ENCODE results near the gene TSHZ2. TPM values are rescaled to one million over a fixed set of nuclear protein-coding genes. Genes with fewer than 3 reads are reported as not detected.

TSHZ2 gene
- total RNA-seq, 1 experiment from 2014 or later = 0.07 TPM

- ChIA-PET RAD21 (ENCODE audit: low non-redundant PET in 1 of 2, low total read pairs in 2 of 2, uncharacterized antibody in 2 of 2, unreplicated experiment in 2 of 2) (no interaction called here), CTCF (no interaction called here), POLR2A (no interaction called here)
- Histone ChIP-seq H3K27me3 (ENCODE audit: insufficient read depth, low read length) (no peaks in the 10 kb centered on the region), H4K20me1 (ENCODE audit: insufficient read depth) (no peaks in the 10 kb centered on the region), H3K4me1 (ENCODE audit: control insufficient read depth in 1 of 2, insufficient read depth in 2 of 2, low read length in 2 of 2) (no peaks in the 10 kb centered on the region), H3K27ac (ENCODE audit: low read depth, low read length) (no peak overlapping the region), H3K9me2 (ENCODE audit: insufficient read depth) (no peaks in the 10 kb centered on the region), H3K4me2 (ENCODE audit: low read length) (no peak overlapping the region), H3K9ac (ENCODE audit: low read length) (no peak overlapping the region), H3K79me2 (ENCODE audit: insufficient read depth, low read length) (no peaks in the 10 kb centered on the region), H2AFZ (ENCODE audit: low read depth, low read length, poor library complexity, severe bottlenecking) (no peak overlapping the region), H3K9me3 (ENCODE audit: control insufficient read depth in 1 of 2, insufficient read depth in 1 of 2, low read depth in 1 of 2, low read length in 2 of 2) (no peaks in the 10 kb centered on the region), H3K4me3 (replicated peaks in 1 of 2; ENCODE audit: low read depth in 1 of 2, low read length in 2 of 2) (no peak overlapping the region), H3K36me3 (ENCODE audit: control insufficient read depth in 1 of 2, insufficient read depth in 2 of 2, low read length in 2 of 2) (no peaks in the 10 kb centered on the region)
- intact Hi-C loops (cut with micrococcal nuclease) = no loop called here
- DNase-seq (ENCODE audit: low read depth, low spot score) (no peak), ATAC-seq (no peak)
- TF ChIP-seq MAX (IDR thresholded peaks at IDR 0.05) (no peak), YY1 (IDR thresholded peaks at IDR 0.05; ENCODE audit: extremely low read depth, insufficient replicate concordance, low read depth, low read length) (no peak), ZNF274 (IDR thresholded peaks at IDR 0.05; ENCODE audit: low read depth, low read length) (no peak), ELF1 (IDR thresholded peaks at IDR 0.05; ENCODE audit: borderline replicate concordance, low read depth) (no peak), EGR1 (IDR thresholded peaks at IDR 0.05; ENCODE audit: low read depth) (no peak), EZH2 (IDR thresholded peaks at IDR 0.05) (no peak), SP1 (IDR thresholded peaks at IDR 0.05; ENCODE audit: low read depth) (no peak), SRF (IDR thresholded peaks at IDR 0.05; ENCODE audit: low read depth) (no peak), JUND (IDR thresholded peaks at IDR 0.05) (no peak), ZFX (IDR thresholded peaks at IDR 0.05) (no peak), CTCF (IDR thresholded peaks at IDR 0.05 in 2 of 3, conservative IDR thresholded peaks at IDR 0.05 in 1 of 3; ENCODE audit: borderline replicate concordance in 1 of 3, insufficient read depth in 1 of 3, low read depth in 2 of 3, low read length in 2 of 3) (no peak), POLR2AphosphoS5 (IDR thresholded peaks at IDR 0.05; ENCODE audit: low read depth, low read length) (no peak), EZH2phosphoT487 (IDR thresholded peaks at IDR 0.05; ENCODE audit: borderline replicate concordance) (no peak), CBX3 (IDR thresholded peaks at IDR 0.05; ENCODE audit: low read depth) (no peak)
- TF ChIP-seq, protein P1, sequence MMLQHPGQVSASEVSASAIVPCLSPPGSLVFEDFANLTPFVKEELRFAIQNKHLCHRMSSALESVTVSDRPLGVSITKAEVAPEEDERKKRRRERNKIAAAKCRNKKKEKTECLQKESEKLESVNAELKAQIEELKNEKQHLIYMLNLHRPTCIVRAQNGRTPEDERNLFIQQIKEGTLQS (IDR thresholded peaks at IDR 0.05) = no peak
- no TSS peak for BruUV-seq (replicated peaks)
These were observed 31.4 kb downstream of the TSHZ2 start for GRCh38 chr20:53003420-53004154.

All from HCT116 (cell line).